Measurements from ENCODE around the gene ACTRT2.

The ACTRT2 gene

GRCh38 chr1:2984399-2985061 is 36.7 kb upstream of the ACTRT2 start:
- Histone ChIP-seq H3K4me3 (ENCODE audit: extremely low read depth, insufficient read depth, low read length, poor library complexity, severe bottlenecking) (no peak overlapping the region), H3K9me3 (ENCODE audit: control insufficient read depth, low read length) (peaks cover 29% of the 10 kb centered on the region), H3K27ac (ENCODE audit: low read depth, low read length, severe bottlenecking) (no peak overlapping the region), H3K4me1 (ENCODE audit: control insufficient read depth, insufficient read depth, low read length, poor library complexity, severe bottlenecking) (no peaks in the 10 kb centered on the region), H3K36me3 (ENCODE audit: control insufficient read depth, insufficient read depth, low read length) (no peaks in the 10 kb centered on the region)
- WGBS, 2 experiments (ENCODE audit: insufficient coverage in 2 of 2): 80 to 88% methylated on average over 5 to 8 of the region's 12 CpGs

- H3K9me3 ChIP-seq (ENCODE audit: control insufficient read depth, low read length): peaks cover 34% of the 10 kb centered on the region
- H3K36me3 ChIP-seq (ENCODE audit: control insufficient read depth, insufficient read depth, low read length): no peaks in the 10 kb centered on the region
- WGBS, 2 experiments (ENCODE audit: insufficient coverage in 2 of 2): 78 to 85% methylated on average over 13 to 17 of the region's 17 CpGs
- no peak overlapping the region for H3K4me3 ChIP-seq (ENCODE audit: extremely low read depth, insufficient read depth, low read length, poor library complexity, severe bottlenecking)
- no peak overlapping the region for H3K27ac ChIP-seq (ENCODE audit: low read depth, low read length, severe bottlenecking)
- no peaks in the 10 kb centered on the region for H3K4me1 ChIP-seq (ENCODE audit: control insufficient read depth, insufficient read depth, low read length, poor library complexity, severe bottlenecking)
Observed at GRCh38 chr1:2985067-2985561, 36.2 kb upstream of the ACTRT2 start.

GRCh38 chr1:2985694-2986548 is 35.3 kb upstream of the ACTRT2 start:
- 82 to 84% methylated on average over 5 of the region's 5 CpGs for WGBS, 2 experiments (ENCODE audit: insufficient coverage in 2 of 2)
- H3K36me3 ChIP-seq (ENCODE audit: control insufficient read depth, insufficient read depth, low read length): no peaks in the 10 kb centered on the region
- no peak overlapping the region for H3K27ac ChIP-seq (ENCODE audit: low read depth, low read length, severe bottlenecking)
- H3K4me1 ChIP-seq (ENCODE audit: control insufficient read depth, insufficient read depth, low read length, poor library complexity, severe bottlenecking): no peaks in the 10 kb centered on the region
- peaks cover 38% of the 10 kb centered on the region for H3K9me3 ChIP-seq (ENCODE audit: control insufficient read depth, low read length)
- H3K4me3 ChIP-seq (ENCODE audit: extremely low read depth, insufficient read depth, low read length, poor library complexity, severe bottlenecking): no peak overlapping the region

DNA sequence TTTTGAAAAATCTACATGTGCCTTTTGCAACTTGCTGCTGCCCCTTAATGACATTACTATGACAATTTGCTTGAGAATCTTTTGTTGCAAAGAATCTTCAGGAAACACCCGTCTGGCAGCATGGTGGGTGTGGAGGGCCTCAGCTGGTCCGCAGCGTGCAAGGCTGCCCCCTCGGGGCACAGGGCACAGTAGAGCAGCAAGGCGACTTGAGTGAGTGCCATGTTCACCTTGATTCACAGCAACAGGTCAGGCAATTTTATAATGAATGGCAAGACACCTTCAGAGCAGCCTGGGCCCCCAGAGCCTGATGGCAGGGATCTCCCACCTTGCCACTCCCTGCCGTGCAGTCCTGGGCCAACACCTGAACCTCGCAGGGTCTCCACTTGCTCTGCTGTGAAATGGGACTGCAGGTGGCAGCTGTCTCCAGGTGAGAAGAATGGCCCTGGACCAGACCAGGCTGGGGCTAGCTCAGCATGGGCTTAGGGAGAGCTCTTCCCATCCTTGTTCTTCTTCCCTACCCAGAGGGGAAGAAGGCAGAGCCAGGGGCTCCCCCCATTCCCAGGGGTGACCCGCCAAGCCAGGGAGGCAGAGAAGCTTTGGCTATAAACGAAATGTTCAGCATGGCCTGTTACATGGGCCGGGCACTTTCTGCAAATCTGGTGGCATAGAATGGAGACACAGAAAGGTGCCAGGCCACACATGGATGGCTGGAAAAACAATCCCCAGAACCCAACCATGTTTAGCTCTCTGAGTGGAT is 34.5 kb upstream of the ACTRT2 start:
- Histone ChIP-seq H3K36me3 (ENCODE audit: control insufficient read depth, insufficient read depth, low read length) (no peaks in the 10 kb centered on the region), H3K9me3 (ENCODE audit: control insufficient read depth, low read length) (peaks cover 37% of the 10 kb centered on the region), H3K4me3 (ENCODE audit: extremely low read depth, insufficient read depth, low read length, poor library complexity, severe bottlenecking) (no peak overlapping the region), H3K4me1 (ENCODE audit: control insufficient read depth, insufficient read depth, low read length, poor library complexity, severe bottlenecking) (no peaks in the 10 kb centered on the region), H3K27ac (ENCODE audit: low read depth, low read length, severe bottlenecking) (no peak overlapping the region)
- WGBS, 2 experiments (ENCODE audit: insufficient coverage in 2 of 2): 72 to 75% methylated on average over 9 to 10 of the region's 10 CpGs

DNA sequence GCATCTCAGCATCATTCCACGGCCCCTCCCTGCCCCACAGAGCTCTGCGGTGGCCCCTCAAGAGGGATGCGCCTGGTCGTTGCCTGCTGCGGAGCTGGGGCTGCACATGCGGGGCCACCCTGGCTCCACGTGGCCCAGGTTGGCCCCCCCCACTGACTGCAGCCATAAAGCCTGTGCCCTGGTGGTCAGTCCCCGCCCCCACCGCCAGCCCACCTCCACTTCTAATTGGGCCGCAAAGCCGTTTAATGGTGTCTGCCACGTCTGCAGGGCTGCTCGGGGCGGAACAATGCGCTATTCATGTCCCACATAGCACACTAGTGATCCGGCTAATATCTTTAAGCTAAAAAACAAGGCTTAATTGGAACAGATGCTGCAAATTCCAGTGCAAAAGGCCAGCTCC is 33.5 kb upstream of the ACTRT2 start:
- 83 to 91% methylated on average over 11 to 14 of the region's 16 CpGs for WGBS, 2 experiments (ENCODE audit: insufficient coverage in 2 of 2)
- Histone ChIP-seq H3K4me3 (ENCODE audit: extremely low read depth, insufficient read depth, low read length, poor library complexity, severe bottlenecking) (no peak overlapping the region), H3K4me1 (ENCODE audit: control insufficient read depth, insufficient read depth, low read length, poor library complexity, severe bottlenecking) (no peaks in the 10 kb centered on the region), H3K36me3 (ENCODE audit: control insufficient read depth, insufficient read depth, low read length) (no peaks in the 10 kb centered on the region), H3K27ac (ENCODE audit: low read depth, low read length, severe bottlenecking) (no peak overlapping the region), H3K9me3 (ENCODE audit: control insufficient read depth, low read length) (peaks cover 41% of the 10 kb centered on the region)

DNA sequence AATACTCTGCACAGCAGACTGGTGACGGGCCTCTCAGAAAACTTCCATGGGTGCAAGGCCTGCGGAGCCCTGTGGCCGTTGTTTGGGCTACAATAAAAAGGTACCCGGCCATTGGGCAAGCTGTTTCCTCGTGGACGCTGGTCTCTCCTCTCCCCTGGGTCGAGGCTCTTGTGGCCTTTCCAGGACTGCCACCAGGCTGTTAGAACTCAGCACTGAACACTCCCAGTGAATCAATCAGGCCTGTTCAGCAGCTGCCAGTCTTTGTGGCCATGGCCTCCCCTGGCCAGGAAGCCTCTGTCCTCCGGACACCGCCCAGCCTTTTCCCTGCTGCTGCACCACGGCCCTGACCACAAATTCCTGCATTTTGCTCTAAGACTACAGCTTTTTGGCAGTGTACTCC is 33.0 kb upstream of the ACTRT2 start:
- no peaks in the 10 kb centered on the region for H3K36me3 ChIP-seq (ENCODE audit: control insufficient read depth, insufficient read depth, low read length)
- no peaks in the 10 kb centered on the region for H3K4me1 ChIP-seq (ENCODE audit: control insufficient read depth, insufficient read depth, low read length, poor library complexity, severe bottlenecking)
- 82 to 87% methylated on average over 6 to 10 of the region's 10 CpGs for WGBS, 2 experiments (ENCODE audit: insufficient coverage in 2 of 2)
- peaks cover 44% of the 10 kb centered on the region for H3K9me3 ChIP-seq (ENCODE audit: control insufficient read depth, low read length)
- no peak overlapping the region for H3K27ac ChIP-seq (ENCODE audit: low read depth, low read length, severe bottlenecking)
- no peak overlapping the region for H3K4me3 ChIP-seq (ENCODE audit: extremely low read depth, insufficient read depth, low read length, poor library complexity, severe bottlenecking)

DNA sequence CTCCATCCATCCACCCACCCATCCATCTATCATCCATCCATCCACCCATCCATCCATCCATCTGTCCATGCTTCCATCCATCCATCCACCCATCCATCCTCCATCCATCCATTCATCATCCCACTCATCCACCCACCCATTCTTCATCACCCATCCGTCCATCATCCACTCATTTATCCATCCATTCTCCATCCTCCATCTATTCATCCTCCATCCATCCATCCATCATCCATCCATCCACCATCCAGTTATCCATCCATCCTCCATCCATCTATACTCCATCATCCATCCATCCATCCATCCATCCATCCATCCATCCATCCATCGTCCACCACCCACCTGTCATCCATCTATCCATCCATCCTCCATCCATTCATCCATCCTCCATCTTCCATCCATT is 32.1 kb upstream of the ACTRT2 start:
- WGBS, 2 experiments (ENCODE audit: insufficient coverage in 2 of 2): 62 to 63% methylated on average over 2 of the region's 2 CpGs
- Histone ChIP-seq H3K36me3 (ENCODE audit: control insufficient read depth, insufficient read depth, low read length) (no peaks in the 10 kb centered on the region), H3K4me1 (ENCODE audit: control insufficient read depth, insufficient read depth, low read length, poor library complexity, severe bottlenecking) (no peaks in the 10 kb centered on the region), H3K9me3 (ENCODE audit: control insufficient read depth, low read length) (peaks cover 51% of the 10 kb centered on the region), H3K27ac (ENCODE audit: low read depth, low read length, severe bottlenecking) (no peak overlapping the region), H3K4me3 (ENCODE audit: extremely low read depth, insufficient read depth, low read length, poor library complexity, severe bottlenecking) (no peak overlapping the region)

GRCh38 chr1:2989976-2990375 is 31.3 kb upstream of the ACTRT2 start:
- Histone ChIP-seq H3K36me3 (ENCODE audit: control insufficient read depth, insufficient read depth, low read length) (no peaks in the 10 kb centered on the region), H3K27ac (ENCODE audit: low read depth, low read length, severe bottlenecking) (no peak overlapping the region), H3K4me1 (ENCODE audit: control insufficient read depth, insufficient read depth, low read length, poor library complexity, severe bottlenecking) (no peaks in the 10 kb centered on the region), H3K4me3 (ENCODE audit: extremely low read depth, insufficient read depth, low read length, poor library complexity, severe bottlenecking) (no peak overlapping the region), H3K9me3 (ENCODE audit: control insufficient read depth, low read length) (peaks cover 54% of the 10 kb centered on the region)
- WGBS, 2 experiments (ENCODE audit: insufficient coverage in 2 of 2): 72 to 84% methylated on average over 5 to 7 of the region's 7 CpGs

- Histone ChIP-seq H3K9me3 (ENCODE audit: control insufficient read depth, low read length) (peaks cover 54% of the 10 kb centered on the region), H3K4me3 (ENCODE audit: extremely low read depth, insufficient read depth, low read length, poor library complexity, severe bottlenecking) (no peak overlapping the region), H3K27ac (ENCODE audit: low read depth, low read length, severe bottlenecking) (no peak overlapping the region), H3K36me3 (ENCODE audit: control insufficient read depth, insufficient read depth, low read length) (no peaks in the 10 kb centered on the region), H3K4me1 (ENCODE audit: control insufficient read depth, insufficient read depth, low read length, poor library complexity, severe bottlenecking) (no peaks in the 10 kb centered on the region)
- 88 to 93% methylated on average over 17 to 18 of the region's 20 CpGs for WGBS, 2 experiments (ENCODE audit: insufficient coverage in 2 of 2)
Observed at GRCh38 chr1:2990376-2991115, 30.7 kb upstream of the ACTRT2 start.

Data from mesodermal cell (in vitro differentiated cells).